BLaER1 treated with 17β-estradiol and CSF1 and Interleukin-3, amounts not matched to agents 10 nM and 100 nM (cell line): ENCODE measurements around the gene EIF3D.
A peak's percentile ranks its signal among the peaks of the same experiment; 100 is the strongest.

Experiments
- H3K27ac ChIP-seq, 11 experiments: shearing (Covaris generic); formaldehyde crosslinking; 2 replicates each; pipeline ENCODE4 v1.8.1; 2022
- H3K27me3 ChIP-seq, 11 experiments: shearing (Covaris generic); formaldehyde crosslinking; 2 replicates each; pipeline ENCODE4 v1.8.1; 2022
- H3K36me3 ChIP-seq, 11 experiments: shearing (Covaris generic); formaldehyde crosslinking; 2 replicates each; pipeline ENCODE4 v1.8.1; 2022
- H3K4me1 ChIP-seq, 10 experiments: shearing (Covaris generic); formaldehyde crosslinking; 2 replicates each; pipeline ENCODE4 v1.8.1; 2022
- H3K4me2 ChIP-seq, 11 experiments: shearing (Covaris generic); formaldehyde crosslinking; 2 replicates each; pipeline ENCODE4 v1.8.1; 2022
- H3K4me3 ChIP-seq, 10 experiments: shearing (Covaris generic); formaldehyde crosslinking; 2 replicates each; pipeline ENCODE4 v1.8.1; 2022
- H3K9ac ChIP-seq, 11 experiments: shearing (Covaris generic); formaldehyde crosslinking; 2 replicates each; pipeline ENCODE4 v1.8.1; 2022
- H3K9me3 ChIP-seq, 11 experiments: shearing (Covaris generic); formaldehyde crosslinking; replicated peaks in 1 of 11; 2 replicates each; pipeline ENCODE4 v1.8.1; 2022
- H4K20me1 ChIP-seq, 11 experiments: shearing (Covaris generic); formaldehyde crosslinking; 2 replicates each; pipeline ENCODE4 v1.8.1; 2022
- Cebpa-rat ChIP-seq, 11 experiments: shearing (Covaris generic); IDR thresholded peaks; 2 replicates each; pipeline ENCODE4 v1.8.1; 2022

EIF3D gene, protein sequence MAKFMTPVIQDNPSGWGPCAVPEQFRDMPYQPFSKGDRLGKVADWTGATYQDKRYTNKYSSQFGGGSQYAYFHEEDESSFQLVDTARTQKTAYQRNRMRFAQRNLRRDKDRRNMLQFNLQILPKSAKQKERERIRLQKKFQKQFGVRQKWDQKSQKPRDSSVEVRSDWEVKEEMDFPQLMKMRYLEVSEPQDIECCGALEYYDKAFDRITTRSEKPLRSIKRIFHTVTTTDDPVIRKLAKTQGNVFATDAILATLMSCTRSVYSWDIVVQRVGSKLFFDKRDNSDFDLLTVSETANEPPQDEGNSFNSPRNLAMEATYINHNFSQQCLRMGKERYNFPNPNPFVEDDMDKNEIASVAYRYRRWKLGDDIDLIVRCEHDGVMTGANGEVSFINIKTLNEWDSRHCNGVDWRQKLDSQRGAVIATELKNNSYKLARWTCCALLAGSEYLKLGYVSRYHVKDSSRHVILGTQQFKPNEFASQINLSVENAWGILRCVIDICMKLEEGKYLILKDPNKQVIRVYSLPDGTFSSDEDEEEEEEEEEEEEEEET

DNA sequence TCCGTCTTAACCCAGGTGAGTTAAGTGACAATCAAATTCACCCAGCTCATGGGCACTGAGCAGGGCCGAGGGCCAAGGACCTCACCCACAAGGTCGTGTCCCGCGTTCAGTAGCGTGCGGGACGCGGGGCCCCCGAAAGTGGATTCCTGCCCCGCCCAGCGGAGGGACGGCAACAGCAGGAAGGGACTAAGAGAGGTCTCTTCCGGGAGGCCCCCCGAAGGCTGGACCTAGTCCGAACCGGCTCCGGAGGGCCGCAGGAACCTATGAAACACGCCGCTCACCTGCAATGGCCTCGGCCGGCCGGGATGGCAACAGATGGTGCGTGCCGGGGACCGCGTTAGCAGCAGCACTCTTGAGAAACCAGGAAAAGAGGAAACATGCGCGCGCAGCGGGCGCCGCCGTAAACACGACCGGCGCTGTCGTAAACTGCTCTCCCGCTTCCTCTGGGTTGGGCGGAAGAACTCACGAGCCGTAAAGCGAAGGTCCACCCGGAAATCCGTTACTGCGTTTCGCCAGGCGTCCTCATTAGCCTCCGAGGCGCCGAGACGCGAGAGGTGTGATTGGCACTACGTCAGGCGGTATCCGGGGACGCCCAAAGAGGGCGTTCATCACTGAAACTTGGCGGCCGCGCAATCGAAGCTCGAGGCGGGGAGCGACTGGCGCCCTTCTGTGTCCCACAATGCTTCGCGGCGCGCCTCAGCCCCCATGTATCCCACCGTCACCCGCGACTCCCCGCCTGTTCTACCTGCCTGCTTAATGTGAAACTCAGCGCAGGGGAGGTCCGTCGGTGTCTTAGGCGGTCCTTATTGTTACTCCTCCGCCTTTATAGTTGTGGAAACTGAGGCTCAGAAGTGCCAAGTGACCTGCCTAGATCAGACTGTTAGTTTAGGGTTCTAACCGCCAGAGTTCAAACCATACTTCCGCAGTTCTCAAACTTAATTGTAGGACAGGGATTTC lies at the start of gene EIF3D:
Gene EIF3D (minus strand): TSS at position 372 of the 957 bp plus-strand sequence. CDS start 3,045 bp downstream, outside the sequence.
- Histone ChIP-seq H3K27me3 (no peaks in the 10 kb centered on the region), H3K9me3 (peaks cover 0 to 10% (median 0%) of the 10 kb centered on the region in 11 experiments; a peak in 4 of 22 replicates), H3K36me3 (peaks cover 29 to 40% (median 37%) of the 10 kb centered on the region in 11 experiments), H3K27ac (peak within 1 kb of the TSS; percentile 87 to 96 (median 92)), H3K4me1 (peaks cover 21 to 32% (median 23%) of the 10 kb centered on the region in 10 experiments), H3K9ac (peak within 1 kb of the TSS; percentile 91 to 96 (median 93)), H3K4me2 (peak within 1 kb of the TSS; percentile 89 to 99 (median 97)), H4K20me1 (peaks cover 30 to 43% (median 41%) of the 10 kb centered on the region in 11 experiments; a peak in 20 of 22 replicates), H3K4me3 (peak within 1 kb of the TSS; percentile 72 to 94 (median 84))
- TF ChIP-seq Cebpa-rat (IDR thresholded peaks at IDR 0.05): no peak

GRCh38 chr22:36578619-36579018 lies 49.7 kb upstream of the EIF3D start:
- Histone ChIP-seq H3K27ac (no peak overlapping the region), H3K4me1 (peaks cover 0 to 3% (median 1%) of the 10 kb centered on the region in 10 experiments; a peak in 5 of 20 replicates), H3K9ac (no peak overlapping the region), H3K9me3 (no peaks in the 10 kb centered on the region), H3K27me3 (no peaks in the 10 kb centered on the region), H3K4me2 (no peak overlapping the region), H3K36me3 (no peaks in the 10 kb centered on the region), H4K20me1 (no peaks in the 10 kb centered on the region), H3K4me3 (no peak overlapping the region)
- TF ChIP-seq Cebpa-rat (IDR thresholded peaks at IDR 0.05): no peak

DNA sequence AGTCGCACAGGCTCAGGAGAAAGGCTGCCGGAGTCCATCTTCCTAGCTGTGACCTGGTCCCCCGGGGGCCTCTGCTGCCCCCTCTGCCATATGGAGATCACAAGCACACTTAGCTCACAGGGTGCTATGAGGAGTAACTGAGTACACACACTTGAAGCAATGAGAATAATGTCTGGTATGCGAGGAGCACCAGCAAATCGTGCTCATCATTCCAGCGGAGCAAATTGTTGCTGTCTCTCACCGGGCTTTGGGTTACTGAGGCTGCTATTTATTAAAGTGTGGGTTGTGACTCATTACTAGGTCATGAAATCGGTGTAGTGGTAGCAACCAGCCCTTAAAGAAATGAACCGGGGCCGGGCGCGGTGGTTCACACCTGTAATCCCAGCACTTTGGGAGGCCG lies 48.1 kb upstream of the EIF3D start:
- no peak overlapping the region for H3K27ac ChIP-seq
- no peak overlapping the region for H3K4me2 ChIP-seq
- H3K27me3 ChIP-seq: no peaks in the 10 kb centered on the region
- no peak overlapping the region for H3K9ac ChIP-seq
- H3K36me3 ChIP-seq: no peaks in the 10 kb centered on the region
- no peak overlapping the region for H3K4me3 ChIP-seq
- H3K9me3 ChIP-seq: no peaks in the 10 kb centered on the region
- no peaks in the 10 kb centered on the region for H4K20me1 ChIP-seq
- H3K4me1 ChIP-seq: no peaks in the 10 kb centered on the region
- TF ChIP-seq Cebpa-rat (IDR thresholded peaks at IDR 0.05): no peak

- Histone ChIP-seq H3K4me2 (no peak overlapping the region), H3K27me3 (no peaks in the 10 kb centered on the region), H3K4me3 (no peak overlapping the region), H3K27ac (no peak overlapping the region), H3K36me3 (no peaks in the 10 kb centered on the region), H3K9me3 (no peaks in the 10 kb centered on the region), H3K9ac (no peak overlapping the region), H4K20me1 (no peaks in the 10 kb centered on the region), H3K4me1 (no peaks in the 10 kb centered on the region)
- TF ChIP-seq Cebpa-rat (IDR thresholded peaks at IDR 0.05): no peak
These were observed 45.8 kb upstream of the EIF3D start for GRCh38 chr22:36574728-36575127.

GRCh38 chr22:36573815-36574363 lies 44.9 kb upstream of the EIF3D start:
- TF ChIP-seq Cebpa-rat (IDR thresholded peaks at IDR 0.05): no peak
- Histone ChIP-seq H3K9ac (no peak overlapping the region), H3K27me3 (no peaks in the 10 kb centered on the region)

DNA sequence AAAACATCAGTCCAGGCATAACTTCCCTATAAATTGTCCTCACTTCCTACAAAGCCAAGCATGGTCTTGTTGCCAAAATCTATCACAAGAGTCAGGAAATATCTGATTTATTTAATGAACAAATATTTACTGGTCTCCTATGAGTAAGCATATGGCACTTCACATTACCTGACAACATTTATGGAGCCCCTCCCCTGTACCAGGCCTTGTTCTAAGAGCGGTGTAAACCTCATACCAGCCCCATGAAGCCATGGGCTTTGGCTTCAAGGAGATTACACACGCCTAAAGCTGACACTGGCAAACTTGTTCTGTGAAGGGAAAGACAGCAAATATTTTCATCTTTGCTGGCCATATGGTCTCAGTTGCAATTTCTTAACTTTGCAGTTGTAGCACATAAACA lies 43.0 kb upstream of the EIF3D start:
- Histone ChIP-seq H3K4me3 (no peak overlapping the region), H3K4me1 (no peaks in the 10 kb centered on the region), H3K27ac (no peak overlapping the region), H3K9me3 (no peaks in the 10 kb centered on the region), H3K4me2 (no peak overlapping the region), H3K36me3 (no peaks in the 10 kb centered on the region), H3K27me3 (no peaks in the 10 kb centered on the region), H4K20me1 (no peaks in the 10 kb centered on the region), H3K9ac (no peak overlapping the region)
- no peak for TF ChIP-seq Cebpa-rat (IDR thresholded peaks at IDR 0.05)

More at GRCh38 chr22:36573815-36574363, 44.9 kb upstream of the EIF3D start:
- no peak overlapping the region for H3K4me3 ChIP-seq
- no peak overlapping the region for H3K4me2 ChIP-seq
- H3K27ac ChIP-seq: no peak overlapping the region
- no peaks in the 10 kb centered on the region for H3K36me3 ChIP-seq
- H3K4me1 ChIP-seq: no peaks in the 10 kb centered on the region
- H3K9me3 ChIP-seq: no peaks in the 10 kb centered on the region
- H4K20me1 ChIP-seq: no peaks in the 10 kb centered on the region

GRCh38 chr22:36569999-36570398 lies 41.0 kb upstream of the EIF3D start:
- H3K9ac ChIP-seq: no peak overlapping the region
- H4K20me1 ChIP-seq: no peaks in the 10 kb centered on the region
- no peaks in the 10 kb centered on the region for H3K36me3 ChIP-seq
- H3K4me2 ChIP-seq: no peak overlapping the region
- H3K4me1 ChIP-seq: 0 out of 20 replicates have a peak, but pooled peaks cover 0 to 2% (median 0%) of the 10 kb centered on the region in 10 experiments
- peaks cover 0 to 7% (median 3%) of the 10 kb centered on the region in 11 experiments; a peak in 12 of 22 replicates for H3K27me3 ChIP-seq
- H3K4me3 ChIP-seq: no peak overlapping the region
- H3K9me3 ChIP-seq: no peaks in the 10 kb centered on the region
- no peak overlapping the region for H3K27ac ChIP-seq
- no peak for TF ChIP-seq Cebpa-rat (IDR thresholded peaks at IDR 0.05)

- H3K27me3 ChIP-seq: peaks cover 0 to 15% (median 12%) of the 10 kb centered on the region in 11 experiments; a peak in 19 of 22 replicates
- H3K36me3 ChIP-seq: no peaks in the 10 kb centered on the region
- H3K9ac ChIP-seq: no peak overlapping the region
- TF ChIP-seq Cebpa-rat (IDR thresholded peaks at IDR 0.05): no peak
- no peaks in the 10 kb centered on the region for H3K9me3 ChIP-seq
- H3K4me3 ChIP-seq: no peak overlapping the region
- H3K4me2 ChIP-seq: no peak overlapping the region
- H4K20me1 ChIP-seq: no peaks in the 10 kb centered on the region
- 0 out of 20 replicates have a peak, but pooled peaks cover 0 to 3% (median 0%) of the 10 kb centered on the region in 10 experiments for H3K4me1 ChIP-seq
- no peak overlapping the region for H3K27ac ChIP-seq
These were observed 39.9 kb upstream of the EIF3D start for GRCh38 chr22:36568846-36569245.
